Activated T-cell treated with anti-CD3 and anti-CD28 coated beads, Interleukin-2, amount 50 U/mL, for 1 hour (primary cell): ENCODE data around the gene SLC7A11.

Experiments used
- DNase-seq: peaks from one replicate; pipeline ENCODE4 v3.0.0-alpha.2; 2020

The SLC7A11 gene

GRCh38 chr4:138205531-138206233 is 36.5 kb downstream of the SLC7A11 start:
- no peak for DNase-seq

GRCh38 chr4:138204507-138204906 is 37.6 kb downstream of the SLC7A11 start:
- DNase-seq, result no peak

DNA sequence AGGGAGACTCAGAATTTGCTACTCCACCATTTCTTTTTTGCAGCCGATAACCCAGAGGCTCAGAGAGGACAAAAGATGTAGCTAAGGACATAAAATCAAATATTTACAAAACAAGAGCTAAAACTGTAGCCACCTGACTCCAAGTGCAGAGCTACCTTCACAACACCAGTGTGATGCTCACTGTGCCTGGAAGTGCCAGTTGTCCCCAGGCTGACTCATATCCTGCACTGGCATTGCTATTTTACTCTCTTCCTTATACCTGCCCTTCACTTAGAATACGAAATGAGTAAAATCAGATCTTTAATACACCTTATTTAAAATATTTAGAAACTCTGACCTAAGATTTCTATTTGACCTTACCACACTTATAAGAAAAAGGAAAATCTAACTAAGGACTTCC is 39.5 kb downstream of the SLC7A11 start:
- no peak for DNase-seq

GRCh38 chr4:138200236-138200590 is 41.9 kb downstream of the SLC7A11 start:
- DNase-seq, result no peak

DNA sequence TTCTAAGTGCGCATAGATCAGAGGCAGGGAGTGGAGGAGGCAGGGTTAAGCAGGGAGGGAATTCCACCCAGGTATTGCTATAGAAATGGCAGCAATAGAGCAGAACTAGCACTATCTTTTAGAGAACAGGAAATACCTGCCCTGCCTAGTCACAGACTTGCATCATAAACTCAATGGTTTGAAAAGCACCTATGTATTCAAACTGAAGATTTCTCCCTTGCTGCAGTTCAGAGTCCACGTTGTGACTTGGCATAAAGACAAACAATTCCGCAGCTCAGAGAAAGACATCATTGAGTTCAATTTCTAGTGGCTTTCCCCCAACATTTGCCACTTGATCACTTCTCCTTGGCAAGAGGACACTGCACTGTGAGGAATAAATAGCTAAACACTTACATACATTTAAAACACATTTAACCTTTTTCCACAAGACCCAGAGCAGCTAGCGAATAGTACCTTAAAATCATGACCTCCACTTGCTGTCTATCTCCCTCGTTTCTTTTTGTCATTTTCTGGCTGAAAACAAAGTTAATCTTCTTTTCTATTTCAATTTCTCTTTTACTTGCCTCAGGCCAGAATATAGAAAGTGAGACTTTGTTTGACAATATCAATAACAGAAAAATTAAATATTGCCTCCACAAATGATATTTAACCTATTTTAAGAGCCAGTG is 42.4 kb downstream of the SLC7A11 start:
- no peak for DNase-seq

DNA sequence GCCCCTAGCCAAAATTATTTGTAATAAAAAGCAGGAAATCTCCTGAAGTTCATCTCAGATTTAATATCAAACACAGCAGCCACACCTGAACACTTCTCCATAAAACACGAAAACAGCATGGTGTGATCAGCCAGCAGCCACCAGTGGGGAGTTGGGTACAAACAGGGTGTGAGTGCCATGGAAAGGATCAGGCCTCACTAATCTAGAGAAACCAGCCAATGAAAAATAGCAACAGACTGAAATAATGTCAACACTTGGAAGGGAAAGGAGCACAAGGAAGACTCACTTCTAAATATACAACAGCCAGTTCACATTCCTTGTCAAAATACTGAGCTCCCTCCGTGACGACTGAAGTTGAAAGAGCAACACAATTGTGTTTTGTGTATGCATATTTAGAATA is 46.0 kb downstream of the SLC7A11 start:
- no peak for DNase-seq

- no peak for DNase-seq
Observed at GRCh38 chr4:138193963-138194362, 48.2 kb downstream of the SLC7A11 start.

DNA sequence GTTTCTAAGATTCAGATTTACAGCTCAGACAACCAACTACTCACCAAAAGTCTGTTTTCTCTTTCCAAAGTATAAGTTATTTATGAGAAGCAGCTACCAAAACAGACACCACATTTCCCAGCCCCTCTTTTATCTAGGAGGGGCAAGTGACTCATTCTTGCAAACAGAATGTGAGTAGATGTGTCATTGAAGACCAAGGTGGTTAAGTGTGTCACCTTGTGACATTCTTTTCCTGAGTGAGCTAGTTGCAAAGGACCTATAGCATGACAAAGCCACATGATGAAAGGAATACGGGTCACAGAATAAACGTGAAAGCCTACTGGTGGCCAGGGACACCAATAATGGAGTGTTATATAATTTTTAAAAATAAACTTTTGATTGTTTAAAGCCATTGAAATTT is 50.0 kb downstream of the SLC7A11 start:
- no peak for DNase-seq

DNA sequence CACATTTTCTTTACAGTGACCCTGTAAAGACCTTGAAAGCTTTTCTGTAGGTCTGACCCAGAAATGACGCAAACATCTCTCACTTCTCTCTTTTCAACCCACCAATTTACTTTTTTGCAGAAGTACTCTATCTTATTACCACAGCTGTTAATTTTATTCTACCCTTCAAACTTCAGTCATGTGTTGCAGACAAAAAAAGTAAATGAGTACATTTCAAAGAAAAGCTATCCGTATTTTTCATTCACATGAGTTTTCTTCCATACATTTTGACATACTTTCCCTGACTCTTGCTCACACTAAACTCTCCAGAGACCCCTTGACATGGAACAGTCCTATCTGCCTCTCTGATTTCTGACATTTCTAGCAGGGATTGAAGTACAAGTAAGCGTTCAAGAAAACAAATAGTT is 51.7 kb downstream of the SLC7A11 start:
- DNase-seq, result no peak

DNA sequence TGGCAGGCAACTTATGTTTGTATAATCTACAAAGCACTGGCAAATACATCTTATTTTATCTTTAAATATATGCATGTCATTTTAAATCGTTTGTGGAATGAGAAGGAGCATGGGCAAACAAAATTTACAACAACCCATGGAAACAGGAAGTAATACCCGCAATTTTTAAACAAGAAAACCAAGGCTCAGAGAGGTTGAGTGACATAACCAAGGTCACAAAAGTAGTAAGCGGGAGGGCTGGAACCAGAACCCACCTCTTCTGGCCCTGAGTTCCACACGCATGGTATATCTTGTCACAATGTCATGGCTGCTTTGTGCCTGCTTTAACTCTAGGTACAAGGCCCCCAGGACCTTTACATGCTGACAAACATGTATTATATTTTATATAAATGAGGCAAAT is 52.9 kb downstream of the SLC7A11 start:
- no peak for DNase-seq

GRCh38 chr4:138188406-138189084 is 53.6 kb downstream of the SLC7A11 start:
- DNase-seq, result no peak

GRCh38 chr4:138185859-138186645 is 56.1 kb downstream of the SLC7A11 start:
- DNase-seq, result no peak

GRCh38 chr4:138184886-138185285 is 57.3 kb downstream of the SLC7A11 start:
- DNase-seq, result no peak

DNA sequence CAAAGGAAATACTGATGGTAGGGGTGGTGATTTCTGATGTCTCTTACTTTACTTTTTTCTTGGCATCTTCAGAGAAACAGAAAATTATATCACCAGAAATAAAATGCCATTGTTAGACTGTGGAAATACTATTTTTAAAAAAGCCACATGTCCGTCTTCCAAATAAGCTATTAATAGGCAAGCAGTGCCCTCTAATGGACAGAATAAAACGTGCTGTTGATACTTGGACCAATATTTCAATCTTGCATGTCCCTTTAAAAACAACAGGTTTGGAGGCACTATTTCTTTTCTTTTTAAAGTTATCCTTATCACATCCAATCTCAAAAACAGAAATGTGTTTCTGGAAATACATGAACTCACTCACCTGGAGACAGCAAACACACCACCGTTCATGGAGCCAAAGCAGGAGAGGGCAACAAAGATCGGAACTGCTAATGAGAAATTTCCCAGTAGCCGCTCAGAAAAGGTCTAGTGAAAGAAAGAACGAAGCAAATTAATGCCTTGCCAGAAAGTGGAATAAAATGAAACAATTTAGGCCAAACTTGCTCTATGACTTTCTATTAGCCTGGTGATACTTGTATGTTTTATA is 59.2 kb downstream of the SLC7A11 start:
- no peak for DNase-seq

DNA sequence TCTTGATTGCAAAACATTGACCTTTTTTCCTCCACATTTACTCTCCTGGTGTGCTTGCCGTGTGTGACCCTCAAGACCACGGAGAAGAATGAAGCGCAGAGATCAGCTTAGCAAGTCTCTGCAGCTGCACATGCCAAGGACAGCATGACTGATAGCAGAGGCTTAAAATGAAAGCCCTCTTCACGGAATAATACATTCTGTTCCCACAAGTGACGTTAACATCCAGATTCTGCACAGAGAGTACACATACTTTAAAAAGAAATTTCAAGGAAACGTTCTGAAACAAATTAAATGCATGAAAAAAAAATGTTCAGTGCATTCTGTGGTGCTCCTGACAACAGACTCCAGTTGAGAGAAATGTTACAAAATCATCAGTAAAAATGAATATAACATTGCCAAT is 60.9 kb downstream of the SLC7A11 start:
- no peak for DNase-seq

- DNase-seq, result no peak
Observed at GRCh38 chr4:138178566-138178965, 63.6 kb downstream of the SLC7A11 start.

GRCh38 chr4:138177278-138177968 is 64.7 kb downstream of the SLC7A11 start:
- DNase-seq, result no peak

DNA sequence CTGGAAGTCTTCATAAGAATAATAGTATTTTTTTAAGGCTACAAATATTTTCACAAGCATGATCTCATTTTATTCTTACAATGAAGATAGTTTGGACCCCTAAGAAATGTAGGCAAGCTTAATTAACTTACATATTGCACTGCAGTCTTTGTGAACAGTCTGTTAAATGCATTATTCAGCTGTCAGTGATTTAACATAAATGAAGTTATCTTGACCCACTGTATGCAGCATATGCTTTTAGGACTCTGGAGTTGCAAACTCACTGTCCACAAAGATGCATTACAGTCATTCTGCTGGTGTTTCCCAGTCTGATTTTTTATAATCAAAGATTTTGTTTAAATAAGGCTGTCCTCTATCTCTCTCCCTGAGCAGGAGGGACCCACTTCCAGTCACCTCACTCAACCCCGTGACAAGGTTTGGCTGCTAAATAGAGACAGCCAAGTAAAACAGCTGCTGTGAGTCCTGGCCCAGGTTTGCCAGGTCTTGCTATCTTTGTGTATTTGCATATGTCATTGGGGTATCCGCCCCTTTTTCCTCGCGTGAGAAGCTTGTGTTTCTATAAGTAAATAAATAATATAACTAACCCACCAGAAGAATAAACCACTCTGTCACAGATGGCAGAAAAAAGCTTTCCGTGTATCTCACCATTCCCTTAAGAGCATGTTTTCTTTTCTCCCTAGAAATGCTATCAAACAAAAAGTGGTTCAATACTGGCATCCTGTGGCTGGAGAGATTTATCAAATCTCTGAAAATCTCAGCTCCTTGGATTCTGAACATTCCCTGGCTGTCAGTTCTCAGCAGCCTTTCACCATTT is 67.0 kb downstream of the SLC7A11 start:
- no peak for DNase-seq

- DNase-seq, result no peak
Observed at GRCh38 chr4:138164208-138164607, 77.9 kb downstream of the SLC7A11 start.

GRCh38 chr4:138163171-138163570 is 79.0 kb downstream of the SLC7A11 start:
- no peak for DNase-seq

- DNase-seq, result no peak
Observed at GRCh38 chr4:138162259-138162658, 79.9 kb downstream of the SLC7A11 start.

DNA sequence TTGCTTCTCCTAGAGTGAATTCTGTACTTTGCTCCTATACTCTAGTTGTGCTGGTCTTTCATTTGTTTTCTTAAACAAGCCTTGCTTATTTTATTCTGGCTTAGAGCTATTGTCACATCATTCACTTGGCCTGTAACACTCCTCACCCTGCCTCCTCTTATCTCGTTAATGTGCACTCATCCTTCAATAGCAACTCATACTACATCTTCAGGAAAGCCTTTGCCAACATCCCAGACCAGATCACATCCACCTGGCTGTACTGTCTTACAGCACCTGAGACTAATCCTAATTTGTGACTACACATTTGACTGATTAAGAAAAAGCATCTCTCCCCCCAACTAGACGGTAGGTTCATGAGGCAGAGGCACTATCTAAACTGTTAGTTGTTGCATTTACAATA is 80.8 kb downstream of the SLC7A11 start:
- DNase-seq, result no peak
